ENCODE results near the gene ARID1B.

Gene ARID1B

DNA sequence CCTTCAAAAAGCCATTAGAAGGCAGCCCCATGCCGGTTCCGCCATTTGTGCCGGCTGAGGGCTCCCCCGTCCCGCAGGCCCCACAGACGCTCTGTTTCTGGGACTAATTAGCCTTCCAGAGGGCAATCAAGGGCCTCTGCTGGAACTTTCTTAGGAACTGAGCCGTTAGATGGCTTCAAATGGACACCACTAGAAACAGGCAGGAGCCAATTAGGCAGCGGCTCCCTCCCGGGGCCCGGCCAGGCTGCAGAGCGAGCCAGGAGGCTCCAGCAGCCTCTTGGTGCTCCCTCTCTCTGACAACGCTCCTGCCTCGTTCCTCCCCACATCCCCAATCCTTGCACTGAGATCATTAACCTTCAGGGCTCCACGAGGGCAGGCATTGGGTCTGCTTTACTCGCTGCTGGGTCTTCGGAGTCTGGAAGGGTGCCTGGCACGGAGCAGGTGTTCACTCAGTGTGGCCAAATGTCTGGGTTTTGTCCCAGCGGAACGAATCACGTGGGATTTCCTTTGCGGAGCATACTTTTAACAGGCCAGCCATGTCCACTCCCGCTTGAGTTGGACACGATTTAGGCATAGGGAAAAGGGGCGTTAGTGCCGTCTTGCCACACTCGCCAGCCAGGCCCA lies 447.9 kb downstream of the ARID1B start:
- H3K4me1 ChIP-seq (ENCODE audit: low read length) = peaks cover 2% of the 10 kb centered on the region; the same call in 1 of the 2 replicates
- no peaks in the 10 kb centered on the region for H4K20me1 ChIP-seq (ENCODE audit: insufficient read depth, low read length)
- no peaks in the 10 kb centered on the region for H3K27me3 ChIP-seq (replicated peaks; ENCODE audit: insufficient read depth, low read length)
- H3K4me3 ChIP-seq (ENCODE audit: low read length) = no peak overlapping the region
- no peaks in the 10 kb centered on the region for H3K79me2 ChIP-seq (ENCODE audit: low read length)
- no peaks in the 10 kb centered on the region for H3F3A ChIP-seq (ENCODE audit: insufficient read depth, low read length)
- no peaks in the 10 kb centered on the region for H3K9me2 ChIP-seq (replicated peaks; ENCODE audit: insufficient read depth, low read length)
- no peak overlapping the region for H3K9ac ChIP-seq (ENCODE audit: low read length)
- H3K4me2 ChIP-seq (ENCODE audit: low read depth, low read length) = no peak overlapping the region
- H3K27ac ChIP-seq (ENCODE audit: low read length) = no peak overlapping the region
- H3K9me3 ChIP-seq (replicated peaks; ENCODE audit: insufficient read depth, low read length) = no peaks in the 10 kb centered on the region
- no peak overlapping the region for H2AFZ ChIP-seq (ENCODE audit: low read length)
- H3K36me3 ChIP-seq (replicated peaks; ENCODE audit: insufficient read depth, low read length) = no peaks in the 10 kb centered on the region
- DNase-seq = no peak
- TF ChIP-seq EZH2 (optimal IDR thresholded peaks at IDR 0.05; ENCODE audit: low read depth, low read length) = no peak
- no peak for TF ChIP-seq EZH2phosphoT487 (IDR thresholded peaks at IDR 0.05; ENCODE audit: low read length)
- TF ChIP-seq, protein P1, sequence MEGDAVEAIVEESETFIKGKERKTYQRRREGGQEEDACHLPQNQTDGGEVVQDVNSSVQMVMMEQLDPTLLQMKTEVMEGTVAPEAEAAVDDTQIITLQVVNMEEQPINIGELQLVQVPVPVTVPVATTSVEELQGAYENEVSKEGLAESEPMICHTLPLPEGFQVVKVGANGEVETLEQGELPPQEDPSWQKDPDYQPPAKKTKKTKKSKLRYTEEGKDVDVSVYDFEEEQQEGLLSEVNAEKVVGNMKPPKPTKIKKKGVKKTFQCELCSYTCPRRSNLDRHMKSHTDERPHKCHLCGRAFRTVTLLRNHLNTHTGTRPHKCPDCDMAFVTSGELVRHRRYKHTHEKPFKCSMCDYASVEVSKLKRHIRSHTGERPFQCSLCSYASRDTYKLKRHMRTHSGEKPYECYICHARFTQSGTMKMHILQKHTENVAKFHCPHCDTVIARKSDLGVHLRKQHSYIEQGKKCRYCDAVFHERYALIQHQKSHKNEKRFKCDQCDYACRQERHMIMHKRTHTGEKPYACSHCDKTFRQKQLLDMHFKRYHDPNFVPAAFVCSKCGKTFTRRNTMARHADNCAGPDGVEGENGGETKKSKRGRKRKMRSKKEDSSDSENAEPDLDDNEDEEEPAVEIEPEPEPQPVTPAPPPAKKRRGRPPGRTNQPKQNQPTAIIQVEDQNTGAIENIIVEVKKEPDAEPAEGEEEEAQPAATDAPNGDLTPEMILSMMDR (IDR thresholded peaks at IDR 0.05; ENCODE audit: low read length) = no peak

DNA sequence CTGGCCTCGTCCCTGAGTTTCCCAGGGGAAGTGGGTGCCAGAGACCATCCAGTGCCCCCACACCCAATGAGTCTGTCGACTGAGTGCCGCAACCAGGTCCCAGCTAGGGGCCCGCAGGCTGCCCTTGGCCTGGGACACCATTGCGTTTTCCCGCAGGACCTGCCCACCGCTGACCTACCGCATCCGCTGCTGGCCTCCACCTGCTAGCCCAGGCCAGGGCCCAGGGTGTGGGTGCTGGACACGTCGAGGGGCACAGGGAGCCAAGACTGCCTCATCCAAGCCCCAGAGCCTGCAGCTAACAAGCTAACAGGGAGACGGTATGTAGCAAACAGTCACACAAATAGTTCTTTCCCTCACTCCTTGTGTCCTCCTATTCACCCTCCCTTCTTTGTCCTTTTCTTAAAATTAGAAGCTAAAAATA lies 448.4 kb downstream of the ARID1B start:
- Histone ChIP-seq H3K9me2 (replicated peaks; ENCODE audit: insufficient read depth, low read length) (no peaks in the 10 kb centered on the region), H3K27me3 (replicated peaks; ENCODE audit: insufficient read depth, low read length) (no peaks in the 10 kb centered on the region), H3K9ac (ENCODE audit: low read length) (no peak overlapping the region), H4K20me1 (ENCODE audit: insufficient read depth, low read length) (no peaks in the 10 kb centered on the region), H3K36me3 (replicated peaks; ENCODE audit: insufficient read depth, low read length) (no peaks in the 10 kb centered on the region), H3K79me2 (ENCODE audit: low read length) (no peaks in the 10 kb centered on the region), H3K4me3 (ENCODE audit: low read length) (no peak overlapping the region), H3K27ac (ENCODE audit: low read length) (no peak overlapping the region), H3K4me1 (ENCODE audit: low read length) (peaks cover 2% of the 10 kb centered on the region; the same call in 1 of the 2 replicates), H3F3A (ENCODE audit: insufficient read depth, low read length) (no peaks in the 10 kb centered on the region), H2AFZ (ENCODE audit: low read length) (no peak overlapping the region), H3K4me2 (ENCODE audit: low read depth, low read length) (no peak overlapping the region), H3K9me3 (replicated peaks; ENCODE audit: insufficient read depth, low read length) (no peaks in the 10 kb centered on the region)
- TF ChIP-seq, protein P1 (IDR thresholded peaks at IDR 0.05; ENCODE audit: low read length) = no peak
- TF ChIP-seq EZH2phosphoT487 (IDR thresholded peaks at IDR 0.05; ENCODE audit: low read length) (no peak), EZH2 (optimal IDR thresholded peaks at IDR 0.05; ENCODE audit: low read depth, low read length) (no peak)
- no peak for DNase-seq

DNA sequence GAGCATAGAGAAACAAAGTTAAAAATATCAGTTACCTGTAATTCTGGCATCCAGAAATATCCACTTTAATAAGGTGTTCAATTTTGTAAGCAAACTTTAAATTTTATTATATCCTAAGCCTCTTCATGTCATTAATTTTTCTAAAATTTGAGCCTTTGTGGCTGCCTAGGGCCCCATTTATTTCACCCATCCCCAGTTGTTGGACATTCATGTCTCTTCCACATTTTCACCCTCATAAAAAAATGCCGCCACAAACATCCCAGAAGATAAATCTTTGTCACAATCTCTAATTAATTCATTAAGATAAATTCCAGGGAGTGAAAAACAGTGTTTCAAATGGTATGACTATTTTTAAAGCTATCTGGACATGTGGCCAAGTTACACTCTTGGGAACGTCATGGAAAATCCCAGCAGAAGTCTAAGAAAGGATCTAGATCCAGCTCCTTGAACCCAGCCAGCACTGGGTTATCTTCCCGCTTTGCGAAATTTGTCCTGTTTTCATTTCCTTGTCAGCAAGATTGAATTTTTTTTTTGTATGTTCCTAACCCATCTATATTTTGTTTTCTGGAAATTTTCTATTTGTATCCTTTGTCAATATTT lies 448.9 kb downstream of the ARID1B start:
- TF ChIP-seq, protein P1 (IDR thresholded peaks at IDR 0.05; ENCODE audit: low read length) = no peak
- no peak for TF ChIP-seq EZH2phosphoT487 (IDR thresholded peaks at IDR 0.05; ENCODE audit: low read length)
- no peak for TF ChIP-seq EZH2 (optimal IDR thresholded peaks at IDR 0.05; ENCODE audit: low read depth, low read length)
- Histone ChIP-seq H4K20me1 (ENCODE audit: insufficient read depth, low read length) (no peaks in the 10 kb centered on the region), H3K79me2 (ENCODE audit: low read length) (no peaks in the 10 kb centered on the region), H3K9ac (ENCODE audit: low read length) (no peak overlapping the region), H3K27ac (ENCODE audit: low read length) (no peak overlapping the region), H3K9me2 (replicated peaks; ENCODE audit: insufficient read depth, low read length) (no peaks in the 10 kb centered on the region), H3K36me3 (replicated peaks; ENCODE audit: insufficient read depth, low read length) (no peaks in the 10 kb centered on the region), H3K9me3 (replicated peaks; ENCODE audit: insufficient read depth, low read length) (no peaks in the 10 kb centered on the region), H3K4me1 (ENCODE audit: low read length) (peaks cover 2% of the 10 kb centered on the region; the same call in 1 of the 2 replicates), H3K27me3 (replicated peaks; ENCODE audit: insufficient read depth, low read length) (no peaks in the 10 kb centered on the region), H3K4me2 (ENCODE audit: low read depth, low read length) (no peak overlapping the region), H2AFZ (ENCODE audit: low read length) (no peak overlapping the region), H3F3A (ENCODE audit: insufficient read depth, low read length) (no peaks in the 10 kb centered on the region), H3K4me3 (ENCODE audit: low read length) (no peak overlapping the region)
- no peak for DNase-seq

Data from MM.1S (cell line).